ENCODE measurements around the gene PRLR. TPM values are rescaled to one million over a fixed set of nuclear protein-coding genes. Genes with fewer than 3 reads are reported as not detected.

The PRLR gene
- total RNA-seq, 2 donors from 2014 or later = 4.1 to 6.5 TPM

- Histone ChIP-seq H3K9me3 (ENCODE audit: control insufficient read depth, low read length) (peaks cover 48% of the 10 kb centered on the region), H3K9ac (ENCODE audit: extremely low read depth, low read length, poor library complexity, severe bottlenecking) (no peak overlapping the region), H3K27me3 (ENCODE audit: control insufficient read depth, insufficient read depth, low read length, poor library complexity, severe bottlenecking) (no peaks in the 10 kb centered on the region), H3K27ac (ENCODE audit: low read depth, low read length) (no peak overlapping the region), H3K36me3 (ENCODE audit: control insufficient read depth, insufficient read depth, low read length) (no peaks in the 10 kb centered on the region), H3K4me1 (ENCODE audit: control insufficient read depth, insufficient read depth, low read length) (no peaks in the 10 kb centered on the region), H3K4me3 (ENCODE audit: low read length) (no peak overlapping the region)
- Mint-ChIP-seq H3K27me3 (ENCODE audit: insufficient read depth) (no peaks in the 10 kb centered on the region), H3K36me3 (ENCODE audit: low read depth) (peaks cover 14% of the 10 kb centered on the region), H3K9me3 (peaks cover 53% of the 10 kb centered on the region), H3K4me1 (peaks cover 2% of the 10 kb centered on the region), H3K27ac (no peak overlapping the region), H3K4me3 (no peak overlapping the region)
- no peak for DNase-seq
- WGBS, 2 experiments (ENCODE audit: insufficient coverage in 1 of 2, insufficient read length in 1 of 2) = 90 to 95% methylated on average over 2 to 5 of the region's 5 CpGs
- no peak for TF ChIP-seq CTCF (conservative IDR thresholded peaks at IDR 0.05)
Observed at GRCh38 chr5:35172533-35172932, 57.8 kb downstream of the PRLR start.

GRCh38 chr5:35171991-35172390 is 58.3 kb downstream of the PRLR start:
- DNase-seq = no peak
- H3K27me3 Mint-ChIP-seq (ENCODE audit: insufficient read depth) = no peaks in the 10 kb centered on the region
- H3K4me3 ChIP-seq (ENCODE audit: low read length) = no peak overlapping the region
- H3K4me1 ChIP-seq (ENCODE audit: control insufficient read depth, insufficient read depth, low read length) = no peaks in the 10 kb centered on the region
- H3K9me3 Mint-ChIP-seq = peaks cover 57% of the 10 kb centered on the region
- no peak overlapping the region for H3K27ac Mint-ChIP-seq
- no peaks in the 10 kb centered on the region for H3K27me3 ChIP-seq (ENCODE audit: control insufficient read depth, insufficient read depth, low read length, poor library complexity, severe bottlenecking)
- peaks cover 52% of the 10 kb centered on the region for H3K9me3 ChIP-seq (ENCODE audit: control insufficient read depth, low read length)
- H3K4me3 Mint-ChIP-seq = no peak overlapping the region
- WGBS, 2 experiments (ENCODE audit: insufficient coverage in 1 of 2, insufficient read length in 1 of 2) = 93 to 97% methylated on average over 4 of the region's 4 CpGs
- H3K36me3 Mint-ChIP-seq (ENCODE audit: low read depth) = peaks cover 14% of the 10 kb centered on the region
- TF ChIP-seq CTCF (conservative IDR thresholded peaks at IDR 0.05) = no peak
- no peaks in the 10 kb centered on the region for H3K4me1 Mint-ChIP-seq
- H3K27ac ChIP-seq (ENCODE audit: low read depth, low read length) = no peak overlapping the region
- no peaks in the 10 kb centered on the region for H3K36me3 ChIP-seq (ENCODE audit: control insufficient read depth, insufficient read depth, low read length)
- H3K9ac ChIP-seq (ENCODE audit: extremely low read depth, low read length, poor library complexity, severe bottlenecking) = no peak overlapping the region

DNA sequence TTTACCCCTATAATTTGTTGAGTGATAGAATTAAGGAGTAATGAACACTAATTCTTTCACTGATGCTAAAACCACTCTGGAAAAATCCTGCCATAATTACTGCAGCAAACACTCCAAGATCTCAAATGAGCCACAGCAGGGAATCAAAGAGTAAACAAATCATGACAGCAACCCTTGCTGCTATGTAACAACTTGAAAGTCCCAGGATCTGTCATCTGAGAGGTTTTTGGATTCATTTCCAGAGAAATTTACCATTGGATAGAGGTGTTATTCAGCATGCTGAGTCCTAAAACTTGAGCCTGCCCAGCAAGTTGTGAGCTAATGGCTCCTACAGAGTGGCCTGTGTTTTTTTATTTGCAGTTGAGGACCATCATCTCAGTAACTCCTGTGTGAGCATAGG is 59.2 kb downstream of the PRLR start:
- Mint-ChIP-seq H3K36me3 (ENCODE audit: low read depth) (peaks cover 14% of the 10 kb centered on the region), H3K4me3 (no peak overlapping the region), H3K9me3 (peaks cover 58% of the 10 kb centered on the region), H3K27ac (no peak overlapping the region), H3K4me1 (no peaks in the 10 kb centered on the region), H3K27me3 (ENCODE audit: insufficient read depth) (no peaks in the 10 kb centered on the region)
- Histone ChIP-seq H3K27ac (ENCODE audit: low read depth, low read length) (no peak overlapping the region), H3K9ac (ENCODE audit: extremely low read depth, low read length, poor library complexity, severe bottlenecking) (no peak overlapping the region), H3K27me3 (ENCODE audit: control insufficient read depth, insufficient read depth, low read length, poor library complexity, severe bottlenecking) (no peaks in the 10 kb centered on the region), H3K4me3 (ENCODE audit: low read length) (peak overlapping the region; percentile 18), H3K4me1 (ENCODE audit: control insufficient read depth, insufficient read depth, low read length) (no peaks in the 10 kb centered on the region), H3K36me3 (ENCODE audit: control insufficient read depth, insufficient read depth, low read length) (no peaks in the 10 kb centered on the region), H3K9me3 (ENCODE audit: control insufficient read depth, low read length) (peaks cover 52% of the 10 kb centered on the region)
- no peak for DNase-seq
- no peak for TF ChIP-seq CTCF (conservative IDR thresholded peaks at IDR 0.05)

Measured in endodermal cell (in vitro differentiated cells).